Kidney capillary endothelial cell (primary cell): ENCODE measurements around the gene ACE.

ENCODE experiments used
- DNase-seq: peaks from one replicate; pipeline ENCODE4 v3.0.0-alpha.2; 2018; ENCODE audit warnings: low spot score

The ACE gene

GRCh38 chr17:63491977-63492618, 15.2 kb downstream of the ACE start:
- no peak for DNase-seq

DNA sequence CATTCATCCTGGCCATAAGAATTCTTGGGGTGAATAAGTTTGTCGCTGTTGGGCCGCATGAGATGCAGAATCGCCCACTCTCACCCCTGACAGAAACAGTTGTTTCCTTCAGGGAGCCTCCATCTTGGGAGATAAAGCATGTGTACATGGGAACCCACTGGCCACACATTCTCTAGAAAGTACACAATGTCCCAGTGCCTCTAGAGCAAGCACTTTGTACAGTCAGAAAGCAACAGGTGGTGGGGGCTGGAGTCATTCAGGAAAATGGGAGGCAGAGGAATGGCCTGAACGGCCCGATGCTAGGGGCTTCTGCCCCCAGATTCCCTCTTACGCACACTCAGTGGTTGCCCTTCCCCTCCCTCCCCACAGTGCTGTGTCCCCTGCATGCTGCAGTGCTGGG, 16.1 kb downstream of the ACE start:
- DNase-seq: no peak

GRCh38 chr17:63493411-63493810, 16.6 kb downstream of the ACE start:
- DNase-seq: no peak

DNA sequence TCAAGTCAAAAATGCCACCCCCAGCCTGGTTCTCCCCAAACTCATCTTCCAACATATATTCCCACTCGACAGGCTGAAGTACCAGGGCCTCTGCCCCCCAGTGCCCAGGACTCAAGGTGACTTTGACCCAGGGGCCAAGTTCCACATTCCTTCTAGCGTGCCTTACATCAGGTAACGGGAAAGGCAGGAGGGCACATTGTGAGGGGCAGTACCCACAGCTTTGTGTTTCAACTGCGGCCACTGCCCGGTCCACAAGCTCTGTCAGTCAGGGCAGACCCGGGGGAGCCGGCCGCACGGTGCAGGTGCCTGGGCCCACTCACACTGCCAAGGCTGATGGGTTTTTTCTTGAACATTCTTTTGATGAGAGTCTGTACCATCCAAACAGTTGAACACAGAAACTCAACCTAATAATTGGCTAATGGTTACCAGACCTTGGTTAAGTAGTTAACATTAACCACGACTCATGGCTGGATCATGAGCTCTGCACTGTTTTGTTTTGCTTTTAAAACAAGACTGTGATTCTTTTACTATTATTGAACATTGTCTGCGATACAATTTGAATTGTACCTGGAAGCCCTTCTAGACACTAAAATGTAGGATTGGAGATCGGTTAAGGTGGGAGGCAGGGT, 17.6 kb downstream of the ACE start:
- DNase-seq: no peak

GRCh38 chr17:63495491-63495890, 18.6 kb downstream of the ACE start:
- no peak for DNase-seq

GRCh38 chr17:63496177-63496576, 19.3 kb downstream of the ACE start:
- DNase-seq: no peak

DNA sequence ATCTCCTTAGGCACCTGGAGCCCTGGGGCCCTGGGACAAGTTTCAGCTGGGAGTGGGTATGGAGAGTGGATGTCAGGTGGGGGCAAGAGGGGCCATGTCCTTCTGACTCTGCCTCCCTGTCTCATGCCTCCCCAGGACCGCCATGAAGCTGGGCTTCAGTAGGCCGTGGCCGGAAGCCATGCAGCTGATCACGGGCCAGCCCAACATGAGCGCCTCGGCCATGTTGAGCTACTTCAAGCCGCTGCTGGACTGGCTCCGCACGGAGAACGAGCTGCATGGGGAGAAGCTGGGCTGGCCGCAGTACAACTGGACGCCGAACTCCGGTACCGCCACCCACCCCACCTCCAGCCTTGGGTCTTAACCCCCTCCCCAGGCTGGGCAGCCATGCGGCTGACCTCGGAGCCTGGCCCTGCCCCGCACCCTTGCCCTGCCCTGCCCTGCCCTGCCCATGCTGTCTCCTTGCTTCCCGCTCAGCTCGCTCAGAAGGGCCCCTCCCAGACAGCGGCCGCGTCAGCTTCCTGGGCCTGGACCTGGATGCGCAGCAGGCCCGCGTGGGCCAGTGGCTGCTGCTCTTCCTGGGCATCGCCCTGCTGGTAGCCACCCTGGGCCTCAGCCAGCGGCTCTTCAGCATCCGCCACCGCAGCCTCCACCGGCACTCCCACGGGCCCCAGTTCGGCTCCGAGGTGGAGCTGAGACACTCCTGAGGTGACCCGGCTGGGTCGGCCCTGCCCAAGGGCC, 20.0 kb downstream of the ACE start:
- DNase-seq: no peak

- no peak for DNase-seq
Measured at GRCh38 chr17:63497708-63498483, 21.0 kb downstream of the ACE start.

DNA sequence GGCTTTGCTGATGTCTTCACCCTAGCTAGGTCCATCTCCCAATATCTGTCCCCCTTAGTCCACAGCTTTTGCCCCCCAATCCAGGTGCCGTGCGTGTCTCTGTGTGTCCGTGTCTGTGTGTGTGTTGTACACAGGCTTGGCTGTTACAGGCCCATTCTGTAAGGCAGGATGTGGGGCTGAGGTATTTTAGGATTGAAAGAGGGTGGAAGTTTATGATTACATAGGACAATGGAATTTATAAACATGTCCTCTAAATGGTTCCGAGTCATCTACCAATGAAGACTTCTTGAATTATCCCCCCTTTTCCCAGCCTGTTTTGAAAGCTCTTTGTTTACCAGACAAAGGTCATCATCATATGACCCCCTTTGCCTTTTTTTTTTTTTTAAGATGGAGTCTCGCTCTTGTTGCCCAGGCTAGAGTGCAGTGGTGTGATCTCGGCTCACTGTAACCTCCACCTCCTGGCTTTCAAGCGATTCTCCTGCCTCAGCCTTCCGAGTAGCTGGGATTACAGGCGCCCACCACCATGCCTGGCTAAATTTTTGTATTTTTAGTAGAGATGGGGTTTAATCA, 21.9 kb downstream of the ACE start:
- DNase-seq: peak; percentile 31

DNA sequence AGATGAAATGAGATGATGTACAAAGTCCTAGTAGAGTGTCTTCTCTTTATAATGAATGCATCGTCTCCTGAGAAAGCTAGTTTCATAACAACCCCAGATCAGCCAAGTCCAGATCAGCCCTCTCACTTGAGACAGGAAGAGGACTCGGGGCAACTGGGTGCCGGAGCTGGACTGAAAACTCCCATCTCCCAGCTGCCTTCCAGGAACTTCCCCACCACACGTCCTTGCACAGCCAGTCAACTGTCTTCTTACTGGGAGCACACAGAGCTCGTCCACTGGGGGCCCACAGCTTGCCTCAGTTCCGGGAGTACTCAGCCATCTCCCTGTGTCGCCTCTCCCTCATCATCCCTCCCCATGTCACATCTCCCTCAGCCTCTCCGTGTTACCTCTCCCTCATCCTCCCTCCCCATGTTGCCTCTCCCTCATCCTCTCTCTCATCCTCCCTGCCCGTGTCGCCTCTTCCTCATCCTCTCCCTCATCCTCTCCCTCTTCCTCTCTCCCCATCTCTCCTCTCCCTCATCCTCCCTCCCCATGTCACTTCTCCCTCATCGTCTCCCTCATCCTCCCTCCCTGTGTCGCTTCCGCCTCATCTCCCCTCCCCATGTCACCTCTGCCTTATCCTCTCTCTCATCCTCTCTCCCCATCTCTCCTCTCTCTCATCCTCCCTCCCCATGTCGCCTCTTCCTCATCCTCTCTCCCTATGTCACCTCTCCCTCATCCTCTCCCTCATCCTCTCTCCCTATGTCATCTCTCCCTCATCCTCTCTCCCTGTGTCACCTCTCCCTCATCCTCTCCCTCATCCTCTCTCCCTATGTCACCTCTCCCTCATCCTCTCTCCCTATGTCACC, 23.9 kb downstream of the ACE start:
- DNase-seq: no peak

DNA sequence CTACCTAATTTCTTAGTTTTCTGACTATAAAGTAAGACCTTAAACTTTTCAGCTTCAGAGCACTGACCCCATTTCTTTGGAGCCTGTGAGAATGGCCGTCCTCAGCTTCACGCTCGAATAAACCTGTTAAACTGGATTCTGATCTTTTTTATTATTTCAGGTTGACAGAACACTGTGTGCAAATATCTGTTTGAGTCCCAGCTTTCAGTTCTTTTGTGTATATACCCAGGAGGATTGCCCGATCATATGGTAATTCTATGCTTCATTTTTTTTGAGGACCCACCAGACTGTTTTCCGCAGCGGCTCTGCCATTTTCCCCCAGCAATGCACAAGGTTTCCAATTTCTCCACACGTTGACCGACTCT, 26.5 kb downstream of the ACE start:
- DNase-seq: no peak

GRCh38 chr17:63504261-63504660, 27.4 kb downstream of the ACE start:
- no peak for DNase-seq

- DNase-seq: no peak
Measured at GRCh38 chr17:63505341-63505740, 28.5 kb downstream of the ACE start.

DNA sequence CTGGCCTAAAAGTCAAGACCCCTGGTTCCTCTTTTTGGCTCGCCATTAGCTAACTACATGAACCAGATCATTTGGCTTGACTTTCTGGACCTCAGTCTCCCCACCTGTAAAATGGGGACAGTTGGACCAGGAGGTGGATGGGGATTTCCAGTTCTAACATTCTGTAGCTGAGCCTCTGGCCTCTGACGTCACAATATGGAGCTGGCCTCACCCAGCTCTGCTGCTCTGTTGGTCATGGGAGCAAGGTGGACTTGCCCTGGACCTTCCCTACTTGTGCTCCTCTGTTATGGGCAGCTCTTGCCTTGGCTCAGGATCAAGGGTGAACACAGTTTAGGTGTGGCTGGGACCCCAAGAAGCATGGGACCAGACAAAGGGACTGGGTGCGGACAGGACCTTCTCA, 29.8 kb downstream of the ACE start:
- no peak for DNase-seq

DNA sequence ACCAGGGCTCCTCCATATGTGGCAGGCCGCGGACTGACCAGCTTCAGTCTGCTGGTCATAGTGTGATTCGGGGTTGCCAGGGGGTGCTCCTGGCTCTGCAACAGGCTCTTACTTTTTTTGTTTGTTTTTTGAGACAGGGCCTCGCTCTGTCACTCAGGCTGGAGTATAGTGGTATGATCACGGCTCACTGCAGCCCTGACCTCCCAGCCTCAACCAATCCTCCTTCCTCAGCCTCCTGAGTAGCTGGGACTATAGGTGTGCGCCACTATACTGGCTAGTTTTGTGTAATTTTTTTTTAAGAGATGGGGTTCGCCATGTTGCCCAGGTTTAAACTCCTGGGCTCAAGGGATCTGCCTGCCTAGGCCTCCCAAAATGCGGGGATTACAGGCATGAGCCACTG, 34.5 kb downstream of the ACE start:
- no peak for DNase-seq

DNA sequence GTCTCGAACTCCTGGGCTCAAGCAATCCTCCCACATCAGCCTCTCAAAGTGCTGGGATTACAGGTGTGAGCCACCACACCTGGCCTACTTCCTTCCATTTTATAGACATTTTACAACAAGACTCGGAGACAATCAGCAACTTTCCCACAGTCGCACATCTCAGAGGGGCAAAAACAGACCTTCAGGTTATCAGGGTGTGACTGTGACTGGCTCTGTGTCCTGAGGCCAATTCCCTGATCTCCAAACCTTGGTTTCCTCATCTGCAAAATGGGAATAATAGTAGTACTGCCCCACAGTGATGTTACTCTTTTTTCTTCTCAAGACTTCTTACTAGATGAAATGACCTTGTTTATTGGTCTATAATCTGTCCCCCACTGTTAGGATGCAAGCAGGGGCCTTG, 35.5 kb downstream of the ACE start:
- no peak for DNase-seq

GRCh38 chr17:63512896-63513644, 36.2 kb downstream of the ACE start:
- DNase-seq: no peak

- DNase-seq: no peak
Measured at GRCh38 chr17:63514477-63514876, 37.6 kb downstream of the ACE start.

GRCh38 chr17:63514974-63515373, 38.1 kb downstream of the ACE start:
- DNase-seq: no peak

- no peak for DNase-seq
Measured at GRCh38 chr17:63515426-63515825, 38.6 kb downstream of the ACE start.
